K562 (cell line): Measurements from ENCODE around the gene TUBG2. TPM values are rescaled to one million over a fixed set of nuclear protein-coding genes. Genes with fewer than 3 reads are reported as not detected.

ENCODE experiments used
- ATAC-seq: fragments of 200-7000 bp; cut with Tn5 transposase; 3 replicates; pipeline ENCODE4 v1.9.1; 2020; ENCODE audit warnings: moderate library complexity
- BruUV-seq: library from RNA; stranded (reverse); fragments of 400-500 nt; replicated peaks from 2 replicates; lab custom pipeline; 2021; lab: Mats Ljungman, UMichigan
- CTCF ChIA-PET: fragments of 300-600 bp; formaldehyde crosslinking; extraction: SDS; loops from one replicate; lab custom pipeline; 2021; ENCODE audit warnings: low intra/inter-chr PET ratio; lab: Yijun Ruan, JAX
- POLR2A ChIA-PET: fragments of 300-600, 350-650 bp; sonication (Branson Sonifier 250); formaldehyde crosslinking; extraction: SDS; loops from one replicate; lab custom pipeline; 2021; ENCODE audit warnings: antibody characterized with exemption, inconsistent platforms; lab: Yijun Ruan, JAX
- DNase-seq, 4 experiments: peaks; one replicate each; pipeline versions ENCODE4 v3.0.0 to v3.0.0-alpha.2; 2011 to 2018; ENCODE audit warnings: low spot score in 3 of 4, mixed read lengths in 3 of 4; ENCODE audit errors: extremely low read depth in 1 of 4
- FAIRE-seq: peaks from 2 replicates; lab custom pipeline; 2011; peaks lifted over from hg19 to GRCh38; lab: Jason Lieb, UNC
- H2AFZ ChIP-seq: 2 replicates; pipeline ENCODE4 v1.6.0; 2011; ENCODE audit warnings: low read depth, low read length, control low read depth, inconsistent platforms
- H3K27ac ChIP-seq: fragments of 200-600 bp; 3 replicates; pipeline ENCODE4 v1.8.0; 2011; ENCODE audit warnings: low read depth, mild to moderate bottlenecking, control low read depth, inconsistent platforms, low read length, moderate library complexity, mixed read lengths; ENCODE audit errors: extremely low read depth
- H3K27me3 ChIP-seq, 2 experiments: fragments of 300-600 bp in 1 of 2; 2 replicates in 1 of 2; 3 replicates in 1 of 2; pipeline versions ENCODE4 v1.6.0 to v1.8.0; 2011; ENCODE audit warnings: inconsistent platforms in 2 of 2, low read length in 2 of 2, mild to moderate bottlenecking in 1 of 2, mixed read lengths in 1 of 2, moderate library complexity in 1 of 2; ENCODE audit not compliant: control insufficient read depth in 2 of 2, insufficient read depth in 2 of 2
- H3K36me3 ChIP-seq: fragments of 300-600 bp; 3 replicates; pipeline ENCODE4 v1.8.0; 2011; ENCODE audit warnings: mild to moderate bottlenecking, low read length, inconsistent platforms; ENCODE audit not compliant: control insufficient read depth, insufficient read depth
- H3K4me1 ChIP-seq, 2 experiments: fragments of 200-600 bp in 1 of 2; replicated peaks in 1 of 2; 2 replicates in 1 of 2; 3 replicates in 1 of 2; pipeline versions ENCODE4 v1.5.1 to v1.8.0; 2011; ENCODE audit warnings: inconsistent platforms in 2 of 2, low read length in 2 of 2, mild to moderate bottlenecking in 1 of 2, mixed read lengths in 1 of 2, moderate library complexity in 1 of 2; ENCODE audit not compliant: control insufficient read depth in 2 of 2, insufficient read depth in 2 of 2
- H3K4me2 ChIP-seq: 2 replicates; pipeline ENCODE4 v1.6.1; 2011; ENCODE audit warnings: low read length, control low read depth, inconsistent platforms, mixed read lengths; ENCODE audit not compliant: insufficient read depth
- H3K4me3 ChIP-seq: fragments of 200-600 bp; sonication (generic), shearing (Covaris generic); 2 replicates; pipeline ENCODE4 v1.5.1; 2016; ENCODE audit warnings: control low read depth, inconsistent platforms
- H3K79me2 ChIP-seq: fragments of 200-600 bp; 3 replicates; pipeline ENCODE4 v1.8.0; 2011; ENCODE audit warnings: low read length, inconsistent platforms; ENCODE audit not compliant: control insufficient read depth, insufficient read depth
- H3K9ac ChIP-seq, 2 experiments: 2 replicates each; pipeline versions ENCODE4 v1.6.0 to v1.6.1; 2011; ENCODE audit warnings: low read depth in 2 of 2, low read length in 2 of 2, control low read depth in 1 of 2, inconsistent platforms in 1 of 2, mild to moderate bottlenecking in 1 of 2, mixed read lengths in 1 of 2; ENCODE audit not compliant: insufficient read depth in 1 of 2
- H3K9me1 ChIP-seq: one replicate; pipeline ENCODE4 v1.6.0; 2011; ENCODE audit warnings: inconsistent platforms, mild to moderate bottlenecking, low read length, moderate library complexity; ENCODE audit not compliant: control insufficient read depth, insufficient read depth
- H3K9me3 ChIP-seq: replicated peaks from 2 replicates; pipeline ENCODE4 v1.5.1; 2011; ENCODE audit warnings: low read depth, low read length, inconsistent platforms; ENCODE audit not compliant: control insufficient read depth, insufficient read depth
- H4K20me1 ChIP-seq: replicated peaks from 2 replicates; pipeline ENCODE4 v1.6.1; 2011; ENCODE audit warnings: low read length, inconsistent platforms, mixed read lengths; ENCODE audit not compliant: control insufficient read depth, insufficient read depth
- COPS2 ChIP-seq: fragments of 450-650 bp; conservative IDR thresholded peaks from 2 replicates; pipeline ENCODE4 v1.6.1; 2016; ENCODE audit warnings: mild to moderate bottlenecking, moderate library complexity
- FOXA3 ChIP-seq, 2 experiments: fragments of 450-650 bp in 1 of 2; sonication (generic) in 1 of 2; formaldehyde crosslinking; IDR thresholded peaks in 1 of 2; conservative IDR thresholded peaks in 1 of 2; 2 replicates each; pipeline versions ENCODE4 v1.4.0 to v1.8.0; 2020 to 2022; ENCODE audit warnings: mild to moderate bottlenecking in 2 of 2, missing genetic modification reagents in 1 of 2
- HDAC3 ChIP-seq: fragments of 450-650 bp; IDR thresholded peaks from 2 replicates; pipeline ENCODE4 v1.6.1; 2018; ENCODE audit warnings: borderline replicate concordance, mild to moderate bottlenecking, moderate library complexity; ENCODE audit not compliant: partially characterized antibody
- MYC ChIP-seq, 2 experiments: fragments of 250-450 bp in 1 of 2; sonication (Bioruptor Pico) in 1 of 2; IDR thresholded peaks; 2 replicates each; pipeline versions ENCODE4 v1.5.1 to v1.6.1; 2012 to 2021; ENCODE audit warnings: low read depth in 2 of 2, borderline replicate concordance in 1 of 2, improper control_type of control experiment in 1 of 2, low read length in 1 of 2, mild to moderate bottlenecking in 1 of 2, moderate library complexity in 1 of 2
- NUFIP1 ChIP-seq: fragments of 450-650 bp; IDR thresholded peaks from 2 replicates; pipeline ENCODE4 v1.6.1; 2018; ENCODE audit not compliant: partially characterized antibody
- PPARD ChIP-seq: fragments of 250-450 bp; sonication (Bioruptor Pico); IDR thresholded peaks from 2 replicates; pipeline ENCODE4 v1.8.0; 2022; ENCODE audit warnings: inconsistent platforms, mild to moderate bottlenecking, moderate library complexity
- TCFL5 ChIP-seq: fragments of 250-450 bp; sonication (Bioruptor Pico); conservative IDR thresholded peaks from 2 replicates; pipeline ENCODE4 v1.6.1; 2021; ENCODE audit warnings: mild to moderate bottlenecking, moderate library complexity, matching md5 sums
- TEAD2 ChIP-seq: fragments of 450-650 bp; IDR thresholded peaks from 2 replicates; pipeline ENCODE4 v1.6.1; 2016; ENCODE audit warnings: missing genetic modification characterization, control low read depth, missing compliant biosample characterization
- ZFP36 ChIP-seq: fragments of 150-350 bp; IDR thresholded peaks from 2 replicates; pipeline ENCODE4 v1.6.1; 2018; ENCODE audit warnings: low read length, low read depth; ENCODE audit not compliant: partially characterized antibody
- ZNF274 ChIP-seq: IDR thresholded peaks from 2 replicates; pipeline ENCODE4 v1.6.1; 2011; ENCODE audit warnings: low read depth, mild to moderate bottlenecking, low read length, moderate library complexity, borderline replicate concordance
- ZNF518B ChIP-seq: fragments of 250-450 bp; sonication (Bioruptor Pico); IDR thresholded peaks from 2 replicates; pipeline ENCODE4 v1.5.0; 2021; ENCODE audit warnings: mild to moderate bottlenecking, moderate library complexity
- WGBS: fragments of 100-300 bp; shearing (Covaris generic); methylation state at CpG from one replicate; pipeline ENCODE4 v1.1.6; 2016; ENCODE audit warnings: low coverage, mixed read lengths; ENCODE audit not compliant: insufficient coverage; ENCODE audit errors: missing lambda C conversion rate; 5-methylcytosine and 5-hydroxymethylcytosine counted together
- in situ Hi-C: fragments of 300-500 bp; cut with MboI; formaldehyde crosslinking; loops from 4 replicates; pipeline ENCODE4 v1.15.0; 2018; ENCODE audit warnings: inconsistent platforms, mixed read lengths
- intact Hi-C: fragments of 100-400 bp; cut with micrococcal nuclease; formaldehyde crosslinking; loops from 2 replicates; pipeline ENCODE4 v1.14.2; 2022
- polyA plus RNA-seq, 8 experiments: library from polyadenylated mRNA; depleted of rRNA in 4 of 8; stranded (reverse) in 5 of 8; unstranded in 3 of 8; fragments of >200 nt; fragmentation: Nextera tagmentation in 2 of 8; fragmentation: Illumina TruSeq in 1 of 8; extraction: Ambion mirVana in 2 of 8; extraction: Trizol in 1 of 8; gene quantifications; 2 replicates each; pipeline versions ENCODE4 v1.2.1 to v1.2.3, GENCODE V29; 2011 to 2014; ENCODE audit warnings: inconsistent platforms in 1 of 8, missing spikeins in 1 of 8
- total RNA-seq, 7 experiments: library from RNA; depleted of rRNA in 6 of 7; stranded (reverse); fragments of >200 nt in 6 of 7; fragmentation: Illumina TruSeq in 2 of 7; extraction: Trizol in 2 of 7; gene quantifications; 2 replicates each; pipeline versions ENCODE4 v1.2.1 to v1.2.3, GENCODE V29; 2011 to 2021; ENCODE audit warnings: low replicate concordance in 1 of 7
- TF ChIP-seq, protein P1 (sequence below): fragments of 450-650 bp; formaldehyde crosslinking; IDR thresholded peaks from 2 replicates; pipeline ENCODE4 v1.4.0; 2020; ENCODE audit warnings: mild to moderate bottlenecking
- TF ChIP-seq, protein P2 (sequence below), 2 experiments: IDR thresholded peaks; 2 replicates each; pipeline ENCODE4 v1.6.1; 2012; ENCODE audit warnings: improper control_type of control experiment in 2 of 2, low read depth in 2 of 2, low read length in 2 of 2, borderline replicate concordance in 1 of 2
- TF ChIP-seq, protein P3 (sequence below): sonication (generic); formaldehyde crosslinking; IDR thresholded peaks from 2 replicates; pipeline ENCODE4 v1.8.0; 2022; ENCODE audit warnings: mild to moderate bottlenecking, missing genetic modification reagents

TUBG2 gene
- total and polyA plus RNA-seq, 9 of the 15 experiments (the other 6 are each of a cell fraction or from before 2014, with no cell fraction given): 0.09 to 0.80 (median 0.24) TPM; not detected in 2

DNA sequence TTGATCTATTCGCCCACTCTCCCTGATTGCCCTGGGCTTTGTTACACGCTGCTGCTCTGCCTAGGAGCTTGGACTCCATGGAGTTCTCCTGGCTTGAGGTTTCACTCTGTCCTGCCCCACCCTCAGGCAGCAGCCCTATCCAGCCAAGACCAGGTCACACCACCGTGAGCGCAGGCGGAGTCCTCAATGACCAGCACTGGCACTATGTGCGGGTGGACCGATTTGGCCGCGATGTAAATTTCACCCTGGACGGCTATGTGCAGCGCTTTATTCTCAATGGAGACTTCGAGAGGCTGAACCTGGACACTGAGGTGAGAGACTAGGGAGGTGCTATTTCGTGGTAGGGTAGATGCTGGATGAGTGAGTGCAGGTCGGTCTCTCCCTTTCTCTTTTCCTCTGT lies 26.7 kb downstream of the TUBG2 start:
- Histone ChIP-seq H3K4me1 (peaks cover 6 to 55% of the 10 kb centered on the region in 2 experiments), H3K79me2 (no peaks in the 10 kb centered on the region), H3K9ac (peak overlapping the region in 1 of 2 experiments; percentile 15; a peak in 1 of 4 replicates), H3K27ac (no peak overlapping the region; the same call in 2 of the 3 replicates), H3K4me3 (no peak overlapping the region), H3K4me2 (no peak overlapping the region), H3K9me3 (no peaks in the 10 kb centered on the region), H3K9me1 (no peaks in the 10 kb centered on the region), H3K36me3 (no peaks in the 10 kb centered on the region), H4K20me1 (no peaks in the 10 kb centered on the region), H2AFZ (no peak overlapping the region), H3K27me3 (no peaks in the 10 kb centered on the region)
- BruUV-seq: no TSS peak
- ChIA-PET POLR2A (interaction anchor here (2.0 kb wide), 1 partner anchor 14 kb away, joined by 11 read pairs; no protein-coding TSS in a partner anchor), CTCF (no interaction called here)
- DNase-seq: no peak
- 77% methylated on average over 13 of the region's 14 CpGs for WGBS
- intact Hi-C loops: no loop called here
- in situ Hi-C loops: no loop called here
- no peak for ATAC-seq
- FAIRE-seq: no peak
- no peak for TF ChIP-seq FOXA3 (CRISPR knock-in tag; conservative IDR thresholded peaks at IDR 0.05 in 1 of 2, IDR thresholded peaks at IDR 0.05 in 1 of 2)
- TF ChIP-seq, protein P1, sequence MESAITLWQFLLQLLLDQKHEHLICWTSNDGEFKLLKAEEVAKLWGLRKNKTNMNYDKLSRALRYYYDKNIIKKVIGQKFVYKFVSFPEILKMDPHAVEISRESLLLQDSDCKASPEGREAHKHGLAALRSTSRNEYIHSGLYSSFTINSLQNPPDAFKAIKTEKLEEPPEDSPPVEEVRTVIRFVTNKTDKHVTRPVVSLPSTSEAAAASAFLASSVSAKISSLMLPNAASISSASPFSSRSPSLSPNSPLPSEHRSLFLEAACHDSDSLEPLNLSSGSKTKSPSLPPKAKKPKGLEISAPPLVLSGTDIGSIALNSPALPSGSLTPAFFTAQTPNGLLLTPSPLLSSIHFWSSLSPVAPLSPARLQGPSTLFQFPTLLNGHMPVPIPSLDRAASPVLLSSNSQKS (CRISPR knock-in tag): no peak
- TF ChIP-seq, protein P2, sequence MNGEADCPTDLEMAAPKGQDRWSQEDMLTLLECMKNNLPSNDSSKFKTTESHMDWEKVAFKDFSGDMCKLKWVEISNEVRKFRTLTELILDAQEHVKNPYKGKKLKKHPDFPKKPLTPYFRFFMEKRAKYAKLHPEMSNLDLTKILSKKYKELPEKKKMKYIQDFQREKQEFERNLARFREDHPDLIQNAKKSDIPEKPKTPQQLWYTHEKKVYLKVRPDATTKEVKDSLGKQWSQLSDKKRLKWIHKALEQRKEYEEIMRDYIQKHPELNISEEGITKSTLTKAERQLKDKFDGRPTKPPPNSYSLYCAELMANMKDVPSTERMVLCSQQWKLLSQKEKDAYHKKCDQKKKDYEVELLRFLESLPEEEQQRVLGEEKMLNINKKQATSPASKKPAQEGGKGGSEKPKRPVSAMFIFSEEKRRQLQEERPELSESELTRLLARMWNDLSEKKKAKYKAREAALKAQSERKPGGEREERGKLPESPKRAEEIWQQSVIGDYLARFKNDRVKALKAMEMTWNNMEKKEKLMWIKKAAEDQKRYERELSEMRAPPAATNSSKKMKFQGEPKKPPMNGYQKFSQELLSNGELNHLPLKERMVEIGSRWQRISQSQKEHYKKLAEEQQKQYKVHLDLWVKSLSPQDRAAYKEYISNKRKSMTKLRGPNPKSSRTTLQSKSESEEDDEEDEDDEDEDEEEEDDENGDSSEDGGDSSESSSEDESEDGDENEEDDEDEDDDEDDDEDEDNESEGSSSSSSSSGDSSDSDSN (IDR thresholded peaks at IDR 0.05; ENCODE audit: borderline replicate concordance in 1 of 2, low read depth in 2 of 2, low read length in 2 of 2): no peak
- no peak for TF ChIP-seq HDAC3
- TF ChIP-seq ZNF518B (CRISPR knock-in tag): no peak
- TF ChIP-seq PPARD: no peak
- no peak for TF ChIP-seq MYC (IDR thresholded peaks at IDR 0.05; ENCODE audit: low read depth, low read length)
- no peak for TF ChIP-seq MYC (CRISPR knock-in tag; IDR thresholded peaks at IDR 0.05; ENCODE audit: borderline replicate concordance, low read depth)
- no peak for TF ChIP-seq TEAD2
- TF ChIP-seq, protein P3, sequence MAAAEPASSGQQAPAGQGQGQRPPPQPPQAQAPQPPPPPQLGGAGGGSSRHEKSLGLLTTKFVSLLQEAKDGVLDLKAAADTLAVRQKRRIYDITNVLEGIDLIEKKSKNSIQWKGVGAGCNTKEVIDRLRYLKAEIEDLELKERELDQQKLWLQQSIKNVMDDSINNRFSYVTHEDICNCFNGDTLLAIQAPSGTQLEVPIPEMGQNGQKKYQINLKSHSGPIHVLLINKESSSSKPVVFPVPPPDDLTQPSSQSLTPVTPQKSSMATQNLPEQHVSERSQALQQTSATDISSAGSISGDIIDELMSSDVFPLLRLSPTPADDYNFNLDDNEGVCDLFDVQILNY: no peak
- TF ChIP-seq ZNF274: no peak
- no peak for TF ChIP-seq COPS2
- no peak for TF ChIP-seq NUFIP1
- no peak for TF ChIP-seq TCFL5
- no peak for TF ChIP-seq ZFP36
